Measurements from ENCODE around the gene REPS1.
A peak's percentile ranks its signal among the peaks of the same experiment; 100 is the strongest.
"Not testable (repeated sequence)": the region's sequence is repeated elsewhere in the genome, so short reads cannot be mapped to it uniquely, and the experiment has no call there.

Gene REPS1

GRCh38 chr6:138993410-138993809, 5.4 kb upstream of the REPS1 start:
- not testable (repeated sequence) for H3K9ac ChIP-seq (ENCODE audit: low read length); H3K27me3 ChIP-seq (ENCODE audit: control insufficient read depth, insufficient read depth, low read length); H3K4me1 ChIP-seq (ENCODE audit: control insufficient read depth, insufficient read depth, low read length); H3K36me3 ChIP-seq (ENCODE audit: control insufficient read depth, insufficient read depth, low read length); H3K9me3 ChIP-seq (ENCODE audit: control insufficient read depth, low read length); H3K4me3 ChIP-seq (ENCODE audit: low read length)

- not testable (repeated sequence) for H3K9me3 ChIP-seq (ENCODE audit: control insufficient read depth, low read length); H3K4me1 ChIP-seq (ENCODE audit: control insufficient read depth, insufficient read depth, low read length); H3K36me3 ChIP-seq (ENCODE audit: control insufficient read depth, insufficient read depth, low read length); H3K27me3 ChIP-seq (ENCODE audit: control insufficient read depth, insufficient read depth, low read length); H3K9ac ChIP-seq (ENCODE audit: low read length); H3K4me3 ChIP-seq (ENCODE audit: low read length)
Measured at GRCh38 chr6:138992965-138993364, 4.9 kb upstream of the REPS1 start.

- H3K4me1 ChIP-seq (ENCODE audit: control insufficient read depth, insufficient read depth, low read length) = peaks cover 14% of the 10 kb centered on the region
- no peak overlapping the region for H3K4me3 ChIP-seq (ENCODE audit: low read length)
- no peak overlapping the region for H3K9ac ChIP-seq (ENCODE audit: low read length)
- H3K9me3 ChIP-seq (ENCODE audit: control insufficient read depth, low read length) = no peaks in the 10 kb centered on the region
- H3K27me3 ChIP-seq (ENCODE audit: control insufficient read depth, insufficient read depth, low read length) = no peaks in the 10 kb centered on the region
- H3K36me3 ChIP-seq (ENCODE audit: control insufficient read depth, insufficient read depth, low read length) = no peaks in the 10 kb centered on the region
Measured at GRCh38 chr6:138991206-138991605, 3.2 kb upstream of the REPS1 start.

- Histone ChIP-seq H3K9ac (ENCODE audit: low read length) (peak overlapping the region; percentile 87), H3K27me3 (ENCODE audit: control insufficient read depth, insufficient read depth, low read length) (no peaks in the 10 kb centered on the region), H3K4me1 (ENCODE audit: control insufficient read depth, insufficient read depth, low read length) (peaks cover 30% of the 10 kb centered on the region), H3K4me3 (ENCODE audit: low read length) (no peak overlapping the region), H3K9me3 (ENCODE audit: control insufficient read depth, low read length) (no peaks in the 10 kb centered on the region), H3K36me3 (ENCODE audit: control insufficient read depth, insufficient read depth, low read length) (no peaks in the 10 kb centered on the region)
Measured at GRCh38 chr6:138989098-138989983, 1.3 kb upstream of the REPS1 start.

GRCh38 chr6:138988469-138988834, 399 bp upstream of the REPS1 start:
- H3K4me3 ChIP-seq (ENCODE audit: low read length) = no peak overlapping the region
- no peaks in the 10 kb centered on the region for H3K36me3 ChIP-seq (ENCODE audit: control insufficient read depth, insufficient read depth, low read length)
- peak overlapping the region; percentile 87 for H3K9ac ChIP-seq (ENCODE audit: low read length)
- peaks cover 37% of the 10 kb centered on the region for H3K4me1 ChIP-seq (ENCODE audit: control insufficient read depth, insufficient read depth, low read length)
- H3K9me3 ChIP-seq (ENCODE audit: control insufficient read depth, low read length) = no peaks in the 10 kb centered on the region
- no peaks in the 10 kb centered on the region for H3K27me3 ChIP-seq (ENCODE audit: control insufficient read depth, insufficient read depth, low read length)

GRCh38 chr6:138987080-138987642, 892 bp downstream of the REPS1 start:
- H3K27me3 ChIP-seq (ENCODE audit: control insufficient read depth, insufficient read depth, low read length) = no peaks in the 10 kb centered on the region
- H3K36me3 ChIP-seq (ENCODE audit: control insufficient read depth, insufficient read depth, low read length) = no peaks in the 10 kb centered on the region
- peak overlapping the region; percentile 87 for H3K9ac ChIP-seq (ENCODE audit: low read length)
- H3K4me1 ChIP-seq (ENCODE audit: control insufficient read depth, insufficient read depth, low read length) = peaks cover 39% of the 10 kb centered on the region
- peak overlapping the region; percentile 27 for H3K4me3 ChIP-seq (ENCODE audit: low read length)
- no peaks in the 10 kb centered on the region for H3K9me3 ChIP-seq (ENCODE audit: control insufficient read depth, low read length)

- Histone ChIP-seq H3K27me3 (ENCODE audit: control insufficient read depth, insufficient read depth, low read length) (no peaks in the 10 kb centered on the region), H3K4me3 (ENCODE audit: low read length) (peak overlapping the region; percentile 27), H3K9me3 (ENCODE audit: control insufficient read depth, low read length) (no peaks in the 10 kb centered on the region), H3K4me1 (ENCODE audit: control insufficient read depth, insufficient read depth, low read length) (peaks cover 42% of the 10 kb centered on the region), H3K9ac (ENCODE audit: low read length) (peak overlapping the region; percentile 87), H3K36me3 (ENCODE audit: control insufficient read depth, insufficient read depth, low read length) (no peaks in the 10 kb centered on the region)
Measured at GRCh38 chr6:138986578-138986977, 1.5 kb downstream of the REPS1 start.

- peaks cover 34% of the 10 kb centered on the region for H3K4me1 ChIP-seq (ENCODE audit: control insufficient read depth, insufficient read depth, low read length)
- H3K27me3 ChIP-seq (ENCODE audit: control insufficient read depth, insufficient read depth, low read length) = no peaks in the 10 kb centered on the region
- no peak overlapping the region for H3K4me3 ChIP-seq (ENCODE audit: low read length)
- H3K9ac ChIP-seq (ENCODE audit: low read length) = no peak overlapping the region
- H3K9me3 ChIP-seq (ENCODE audit: control insufficient read depth, low read length) = no peaks in the 10 kb centered on the region
- no peaks in the 10 kb centered on the region for H3K36me3 ChIP-seq (ENCODE audit: control insufficient read depth, insufficient read depth, low read length)
Measured at GRCh38 chr6:138981416-138981815, 6.6 kb downstream of the REPS1 start.

- H3K9ac ChIP-seq (ENCODE audit: low read length) = no peak overlapping the region
- peaks cover 23% of the 10 kb centered on the region for H3K4me1 ChIP-seq (ENCODE audit: control insufficient read depth, insufficient read depth, low read length)
- no peaks in the 10 kb centered on the region for H3K9me3 ChIP-seq (ENCODE audit: control insufficient read depth, low read length)
- H3K27me3 ChIP-seq (ENCODE audit: control insufficient read depth, insufficient read depth, low read length) = no peaks in the 10 kb centered on the region
- H3K4me3 ChIP-seq (ENCODE audit: low read length) = no peak overlapping the region
- no peaks in the 10 kb centered on the region for H3K36me3 ChIP-seq (ENCODE audit: control insufficient read depth, insufficient read depth, low read length)
Measured at GRCh38 chr6:138979813-138980668, 8.0 kb downstream of the REPS1 start.

- Histone ChIP-seq H3K9ac (ENCODE audit: low read length) (no peak overlapping the region), H3K4me1 (ENCODE audit: control insufficient read depth, insufficient read depth, low read length) (peaks cover 20% of the 10 kb centered on the region)
Measured at GRCh38 chr6:138979365-138979764, 8.7 kb downstream of the REPS1 start.

GRCh38 chr6:138978229-138978628, 9.8 kb downstream of the REPS1 start:
- no peak overlapping the region for H3K4me3 ChIP-seq (ENCODE audit: low read length)
- no peaks in the 10 kb centered on the region for H3K9me3 ChIP-seq (ENCODE audit: control insufficient read depth, low read length)
- peaks cover 11% of the 10 kb centered on the region for H3K4me1 ChIP-seq (ENCODE audit: control insufficient read depth, insufficient read depth, low read length)
- no peaks in the 10 kb centered on the region for H3K27me3 ChIP-seq (ENCODE audit: control insufficient read depth, insufficient read depth, low read length)
- H3K9ac ChIP-seq (ENCODE audit: low read length) = no peak overlapping the region
- no peaks in the 10 kb centered on the region for H3K36me3 ChIP-seq (ENCODE audit: control insufficient read depth, insufficient read depth, low read length)

More at GRCh38 chr6:138979365-138979764, 8.7 kb downstream of the REPS1 start:
- Histone ChIP-seq H3K27me3 (ENCODE audit: control insufficient read depth, insufficient read depth, low read length) (no peaks in the 10 kb centered on the region), H3K36me3 (ENCODE audit: control insufficient read depth, insufficient read depth, low read length) (no peaks in the 10 kb centered on the region), H3K9me3 (ENCODE audit: control insufficient read depth, low read length) (no peaks in the 10 kb centered on the region), H3K4me3 (ENCODE audit: low read length) (no peak overlapping the region)

- Histone ChIP-seq H3K4me3 (ENCODE audit: low read length) (no peak overlapping the region), H3K27me3 (ENCODE audit: control insufficient read depth, insufficient read depth, low read length) (no peaks in the 10 kb centered on the region), H3K4me1 (ENCODE audit: control insufficient read depth, insufficient read depth, low read length) (peaks cover 11% of the 10 kb centered on the region), H3K36me3 (ENCODE audit: control insufficient read depth, insufficient read depth, low read length) (no peaks in the 10 kb centered on the region), H3K9ac (ENCODE audit: low read length) (no peak overlapping the region), H3K9me3 (ENCODE audit: control insufficient read depth, low read length) (no peaks in the 10 kb centered on the region)
Measured at GRCh38 chr6:138977646-138978167, 10.3 kb downstream of the REPS1 start.

Measured in mucosa of stomach (tissue), 1 donor.